DMS153 treated with DMSO at 0.1 percent for 48 hours (cell line): ENCODE data around the gene NOS1AP.
"Not testable (repeated sequence)": the region's sequence is repeated elsewhere in the genome, so short reads cannot be mapped to it uniquely, and the experiment has no call there.

Experiments
- DNase-seq: peaks from one replicate; lab custom pipeline; 2025; ENCODE audit not compliant: unreplicated experiment; lab: John Stamatoyannopoulos, UW

Gene NOS1AP

GRCh38 chr1:162069334-162070093, at the start of gene NOS1AP:
Gene NOS1AP (plus strand): TSS chr1:162069691. CDS start chr1:162070178, 487 bp downstream.
- peak; percentile 89 for DNase-seq

- DNase-seq = no peak
These were observed 49.3 kb upstream of the NOS1AP start for GRCh38 chr1:162020150-162020549.

GRCh38 chr1:162021124-162021523, 48.4 kb upstream of the NOS1AP start:
- DNase-seq = no peak

GRCh38 chr1:162022626-162023025, 46.9 kb upstream of the NOS1AP start:
- DNase-seq = no peak

- no peak for DNase-seq
These were observed 46.3 kb upstream of the NOS1AP start for GRCh38 chr1:162023181-162023546.

- DNase-seq = peak; percentile 48
These were observed 45.7 kb upstream of the NOS1AP start, which contains the start of gene OLFML2B for GRCh38 chr1:162023547-162024501. Gene OLFML2B (minus strand): TSS chr1:162023869. CDS start chr1:162023430, 439 bp downstream.

GRCh38 chr1:162025541-162025940, 44.0 kb upstream of the NOS1AP start:
- no peak for DNase-seq

- no peak for DNase-seq
These were observed 42.6 kb upstream of the NOS1AP start for GRCh38 chr1:162026881-162027280.

- no peak for DNase-seq
These were observed 40.8 kb upstream of the NOS1AP start for GRCh38 chr1:162028726-162029125.

- peak; percentile 51 for DNase-seq
These were observed 40.3 kb upstream of the NOS1AP start for GRCh38 chr1:162029157-162029556.

- no peak for DNase-seq
These were observed 38.7 kb upstream of the NOS1AP start for GRCh38 chr1:162030759-162031280.

GRCh38 chr1:162033428-162033827, 36.1 kb upstream of the NOS1AP start:
- no peak for DNase-seq

- DNase-seq = no peak
These were observed 34.2 kb upstream of the NOS1AP start for GRCh38 chr1:162035241-162035640.

GRCh38 chr1:162036163-162036562, 33.3 kb upstream of the NOS1AP start:
- no peak for DNase-seq

GRCh38 chr1:162038624-162039023, 30.9 kb upstream of the NOS1AP start:
- DNase-seq = no peak

GRCh38 chr1:162040001-162040400, 29.5 kb upstream of the NOS1AP start:
- no peak for DNase-seq

GRCh38 chr1:162040657-162041056, 28.8 kb upstream of the NOS1AP start:
- DNase-seq = no peak

- no peak for DNase-seq
These were observed 27.1 kb upstream of the NOS1AP start for GRCh38 chr1:162042361-162042760.

GRCh38 chr1:162046921-162047320, 22.6 kb upstream of the NOS1AP start:
- DNase-seq = no peak

GRCh38 chr1:162053949-162054348, 15.5 kb upstream of the NOS1AP start:
- DNase-seq = not testable (repeated sequence)

- no peak for DNase-seq
These were observed 14.4 kb upstream of the NOS1AP start for GRCh38 chr1:162055062-162055461.

- DNase-seq = peak; percentile 82
These were observed 13.4 kb upstream of the NOS1AP start for GRCh38 chr1:162056043-162056442.
